NCI-H1092 (cell line): ENCODE measurements around the gene PPP1R8.

ENCODE experiments used
- DNase-seq: peaks from one replicate; lab custom pipeline; 2025; lab: John Stamatoyannopoulos, UW

Gene PPP1R8

GRCh38 chr1:27872059-27872801 lies 41.6 kb downstream of the PPP1R8 start, which contains the start of gene THEMIS2:
TSS of gene THEMIS2 (plus strand) at chr1:27872544. CDS start at chr1:27872572, 28 bp downstream.
- no peak for DNase-seq

- DNase-seq: no peak
Observed at GRCh38 chr1:27872802-27873551, 42.4 kb downstream of the PPP1R8 start.

GRCh38 chr1:27873671-27874384 lies 43.2 kb downstream of the PPP1R8 start:
- DNase-seq: no peak

- no peak for DNase-seq
Observed at GRCh38 chr1:27876341-27877114, 45.9 kb downstream of the PPP1R8 start.

- DNase-seq: no peak
Observed at GRCh38 chr1:27877115-27877416, 46.5 kb downstream of the PPP1R8 start.

GRCh38 chr1:27878039-27878438 lies 47.5 kb downstream of the PPP1R8 start:
- DNase-seq: no peak

- DNase-seq: no peak
Observed at GRCh38 chr1:27878787-27879335, 48.3 kb downstream of the PPP1R8 start.

- DNase-seq: no peak
Observed at GRCh38 chr1:27879374-27880082, 48.9 kb downstream of the PPP1R8 start.

- DNase-seq: no peak
Observed at GRCh38 chr1:27882543-27882903, 51.9 kb downstream of the PPP1R8 start.

GRCh38 chr1:27883536-27883935 lies 53.0 kb downstream of the PPP1R8 start:
- DNase-seq: no peak

- no peak for DNase-seq
Observed at GRCh38 chr1:27884006-27884954, 53.7 kb downstream of the PPP1R8 start.

- DNase-seq: no peak
Observed at GRCh38 chr1:27885114-27885528, 54.5 kb downstream of the PPP1R8 start.

GRCh38 chr1:27885621-27886352 lies 55.2 kb downstream of the PPP1R8 start:
- no peak for DNase-seq

GRCh38 chr1:27886353-27886679 lies 55.7 kb downstream of the PPP1R8 start:
- DNase-seq: no peak

GRCh38 chr1:27886744-27887143 lies 56.2 kb downstream of the PPP1R8 start:
- no peak for DNase-seq

- DNase-seq: no peak
Observed at GRCh38 chr1:27887215-27888021, 56.8 kb downstream of the PPP1R8 start.

- DNase-seq: no peak
Observed at GRCh38 chr1:27889506-27889905, 58.9 kb downstream of the PPP1R8 start.

GRCh38 chr1:27891196-27891889 lies 60.8 kb downstream of the PPP1R8 start:
- no peak for DNase-seq
